ES-I3 (cell line): Measurements from ENCODE around the gene IL18BP.

Experiments
- H3K36me3 ChIP-seq: 2 replicates; pipeline ENCODE4 v1.6.1; 2013; ENCODE audit warnings: mild to moderate bottlenecking, low read length, control low read depth, moderate library complexity; ENCODE audit not compliant: insufficient read depth
- H3K4me1 ChIP-seq: 2 replicates; pipeline ENCODE4 v1.6.1; 2013; ENCODE audit warnings: mild to moderate bottlenecking, control low read depth, low read length; ENCODE audit not compliant: insufficient read depth
- H3K9ac ChIP-seq: 2 replicates; pipeline ENCODE4 v1.6.1; 2013; ENCODE audit warnings: low read depth, mild to moderate bottlenecking, low read length, moderate library complexity
- H3K9me3 ChIP-seq: 2 replicates; pipeline ENCODE4 v1.6.1; 2013; ENCODE audit warnings: mild to moderate bottlenecking, low read length, moderate library complexity; ENCODE audit not compliant: control insufficient read depth, insufficient read depth

The IL18BP gene

DNA sequence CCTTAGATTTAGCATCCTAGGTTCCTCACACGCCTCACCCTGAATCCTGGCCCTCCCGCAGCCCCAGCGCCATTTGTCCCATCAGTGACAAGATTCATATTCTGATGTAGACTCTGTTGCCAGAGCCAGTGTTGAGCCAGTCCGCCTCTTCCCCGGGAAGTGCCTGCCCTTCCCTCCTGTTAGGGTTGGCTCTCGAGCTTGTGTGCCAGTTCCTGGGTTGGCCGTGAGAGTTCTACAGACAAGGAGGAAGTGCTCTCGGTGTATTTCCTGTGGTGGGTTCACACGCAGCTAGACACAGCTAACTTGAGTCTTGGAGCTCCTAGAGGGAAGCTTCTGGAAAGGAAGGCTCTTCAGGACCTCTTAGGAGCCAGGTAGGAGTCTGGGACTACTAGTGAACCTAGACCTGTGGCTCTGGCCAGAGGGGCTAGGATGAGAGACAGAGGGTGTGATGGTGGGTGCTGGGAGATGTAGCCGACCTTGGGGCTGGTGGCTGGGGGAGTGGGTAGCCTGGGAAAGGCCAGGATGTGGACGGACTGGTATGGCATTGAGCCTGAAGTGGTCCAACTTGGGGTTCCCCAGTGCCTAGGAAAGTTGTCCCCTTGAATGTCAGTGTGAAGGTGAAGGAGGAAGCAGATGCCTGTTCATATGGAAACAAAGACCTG is at the start of gene IL18BP:
Gene IL18BP (plus strand): TSS at position 261 of the 662 bp plus-strand sequence. CDS start 1,076 bp downstream, outside the sequence.
- no peak within 1 kb of the TSS for H3K9ac ChIP-seq
- no peaks in the 10 kb centered on the region for H3K4me1 ChIP-seq
- H3K36me3 ChIP-seq, result peaks cover 10% of the 10 kb centered on the region; the same call in 1 of the 2 replicates
- H3K9me3 ChIP-seq, result no peaks in the 10 kb centered on the region

DNA sequence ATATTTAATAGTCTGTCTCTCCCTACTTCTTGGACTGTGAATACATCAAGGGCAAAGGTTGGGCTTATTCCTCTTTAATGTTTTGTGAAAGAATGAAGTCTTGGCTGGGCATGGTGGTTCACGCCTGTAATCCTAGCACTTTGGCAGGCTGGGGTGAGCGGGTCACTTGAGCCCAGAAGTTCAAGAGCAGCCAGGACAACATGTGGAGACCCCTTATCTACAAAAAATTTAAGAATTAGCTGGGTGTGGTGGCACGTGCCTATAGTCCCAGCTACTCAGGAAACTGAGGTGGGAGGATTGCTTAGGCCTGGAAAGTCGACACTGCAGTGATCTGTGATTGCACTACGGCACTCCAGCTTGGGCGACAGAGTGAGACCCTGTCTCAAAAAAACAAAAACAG is 49.7 kb upstream of the IL18BP start:
- H3K4me1 ChIP-seq, result no peaks in the 10 kb centered on the region
- H3K9ac ChIP-seq, result no peak overlapping the region

DNA sequence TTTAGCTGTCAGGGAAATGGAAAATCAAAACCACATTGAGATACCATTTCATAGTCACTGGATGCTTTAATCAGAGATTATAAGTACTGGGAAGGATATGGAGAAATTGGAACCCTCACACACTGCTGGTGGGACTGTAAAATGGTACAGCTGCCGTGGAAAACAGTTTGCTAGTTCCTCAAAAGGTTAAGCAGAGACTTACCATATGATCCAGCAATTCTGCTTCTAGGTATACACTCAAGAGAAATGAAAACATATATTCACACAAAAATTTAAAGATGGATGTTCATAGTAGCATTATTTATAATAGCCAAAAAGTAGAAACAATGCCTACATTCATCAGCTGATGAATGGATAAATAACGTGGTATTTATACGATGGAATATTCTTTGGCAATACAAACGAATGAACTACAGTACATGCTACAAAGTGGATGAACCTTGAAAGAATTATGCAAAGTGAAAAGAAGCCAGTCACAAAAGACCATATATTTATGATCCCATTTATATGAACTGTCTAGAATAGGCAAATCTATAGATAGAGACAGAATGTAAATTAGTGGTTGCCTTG is 46.9 kb upstream of the IL18BP start:
- Histone ChIP-seq H3K4me1 (no peaks in the 10 kb centered on the region), H3K9ac (no peak overlapping the region), H3K9me3 (no peaks in the 10 kb centered on the region), H3K36me3 (no peaks in the 10 kb centered on the region)

More for the DNA sequence above, 49.7 kb upstream of the IL18BP start:
- no peaks in the 10 kb centered on the region for H3K9me3 ChIP-seq
- no peaks in the 10 kb centered on the region for H3K36me3 ChIP-seq

DNA sequence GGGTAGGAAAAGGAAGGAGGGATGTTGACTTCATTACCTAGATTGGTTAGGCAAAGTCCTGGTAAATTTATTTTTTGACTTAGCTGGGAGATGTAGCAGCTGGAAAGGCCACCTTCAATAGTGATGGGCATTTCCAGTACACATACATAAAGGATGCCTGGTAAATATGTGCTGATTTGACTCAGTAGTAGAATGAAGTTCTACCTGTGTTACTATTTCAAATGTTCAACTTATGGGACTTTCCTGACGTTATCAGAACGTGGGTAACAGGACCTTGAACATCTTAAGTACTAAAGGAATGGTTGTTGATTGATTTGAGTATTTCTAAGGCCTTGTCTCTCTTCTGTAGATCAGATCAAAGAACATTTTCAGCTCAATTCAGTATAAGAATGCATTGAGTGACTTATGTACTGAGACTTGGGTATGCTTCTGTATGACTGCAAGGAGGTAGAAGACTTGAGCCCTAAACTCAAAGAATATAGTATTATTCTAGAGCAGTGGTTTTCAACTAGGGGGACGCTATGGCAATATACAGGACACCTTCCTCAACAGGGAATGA is 42.7 kb upstream of the IL18BP start:
- no peaks in the 10 kb centered on the region for H3K9me3 ChIP-seq
- no peak overlapping the region for H3K9ac ChIP-seq
- H3K4me1 ChIP-seq, result no peaks in the 10 kb centered on the region
- no peaks in the 10 kb centered on the region for H3K36me3 ChIP-seq

DNA sequence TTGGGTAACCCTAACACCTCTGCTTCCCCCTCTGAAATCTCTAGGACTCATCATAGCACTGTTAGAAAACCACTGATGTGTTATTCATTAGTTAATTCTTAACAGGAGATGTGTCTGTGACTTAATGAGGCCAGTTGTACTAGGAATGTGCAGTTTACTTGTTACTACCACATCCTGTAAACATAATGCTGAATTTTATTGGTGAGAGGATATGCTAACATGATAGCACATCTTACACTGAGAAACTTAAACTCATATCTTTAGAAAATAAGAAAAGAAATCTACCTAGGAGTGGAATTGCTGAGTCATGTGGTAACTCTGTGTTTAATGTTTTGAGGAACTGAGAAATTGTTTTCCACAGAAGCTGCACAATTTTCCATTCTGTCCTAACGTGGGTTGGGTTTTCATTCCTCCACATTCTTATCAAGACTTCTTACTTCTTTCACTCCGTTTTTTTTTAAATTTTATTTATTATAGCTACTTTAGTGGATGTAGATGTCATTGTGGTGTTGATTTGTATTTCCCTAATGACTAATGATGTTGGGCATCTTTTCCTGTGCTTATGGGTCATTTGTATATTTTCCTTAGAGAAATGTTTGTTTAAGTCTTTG is 36.2 kb upstream of the IL18BP start:
- Histone ChIP-seq H3K9me3 (no peaks in the 10 kb centered on the region), H3K36me3 (no peaks in the 10 kb centered on the region), H3K4me1 (no peaks in the 10 kb centered on the region), H3K9ac (no peak overlapping the region)

DNA sequence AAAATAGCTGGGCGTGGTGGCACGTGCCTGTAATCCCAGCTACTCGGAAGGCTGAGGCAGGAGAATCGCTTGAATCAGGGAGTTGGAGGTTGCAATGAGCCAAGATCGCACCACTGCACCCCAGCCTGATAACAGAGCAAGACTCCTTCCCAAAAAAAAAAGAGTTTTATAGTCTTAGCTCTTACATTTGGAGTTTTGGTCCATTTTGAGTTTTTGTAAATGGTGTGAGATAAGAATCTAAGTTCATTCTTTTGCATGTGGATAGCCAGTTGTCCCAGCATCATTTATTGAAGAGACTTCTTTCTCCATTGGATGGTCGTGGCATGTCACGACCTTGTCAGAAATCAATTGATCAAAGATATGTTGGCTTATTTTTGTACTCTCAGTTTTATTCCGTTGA is 35.2 kb upstream of the IL18BP start:
- no peaks in the 10 kb centered on the region for H3K36me3 ChIP-seq

DNA sequence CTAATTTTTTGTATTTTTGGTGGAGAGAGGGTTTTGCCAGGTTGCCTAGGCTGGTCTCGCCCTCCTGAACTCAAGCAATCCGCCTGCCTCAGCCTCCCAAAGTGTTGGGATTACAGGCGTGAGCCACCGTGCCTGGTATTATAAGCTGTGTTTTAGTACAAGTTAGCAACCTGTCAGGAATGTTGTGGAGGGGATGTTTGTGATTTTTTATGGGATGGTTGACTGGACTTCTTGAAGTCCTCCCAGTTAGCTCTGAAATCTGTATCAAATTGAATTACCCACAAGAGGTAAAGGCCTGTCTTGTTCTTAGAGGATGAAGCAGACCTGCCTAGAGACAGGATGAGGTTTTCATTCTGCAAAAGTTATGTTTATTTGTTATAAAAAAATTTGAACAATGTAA is 34.1 kb upstream of the IL18BP start:
- Histone ChIP-seq H3K36me3 (no peaks in the 10 kb centered on the region), H3K4me1 (no peaks in the 10 kb centered on the region), H3K9ac (no peak overlapping the region), H3K9me3 (no peaks in the 10 kb centered on the region)

More for the DNA sequence above, 35.2 kb upstream of the IL18BP start:
- Histone ChIP-seq H3K4me1 (no peaks in the 10 kb centered on the region), H3K9me3 (no peaks in the 10 kb centered on the region), H3K9ac (no peak overlapping the region)

DNA sequence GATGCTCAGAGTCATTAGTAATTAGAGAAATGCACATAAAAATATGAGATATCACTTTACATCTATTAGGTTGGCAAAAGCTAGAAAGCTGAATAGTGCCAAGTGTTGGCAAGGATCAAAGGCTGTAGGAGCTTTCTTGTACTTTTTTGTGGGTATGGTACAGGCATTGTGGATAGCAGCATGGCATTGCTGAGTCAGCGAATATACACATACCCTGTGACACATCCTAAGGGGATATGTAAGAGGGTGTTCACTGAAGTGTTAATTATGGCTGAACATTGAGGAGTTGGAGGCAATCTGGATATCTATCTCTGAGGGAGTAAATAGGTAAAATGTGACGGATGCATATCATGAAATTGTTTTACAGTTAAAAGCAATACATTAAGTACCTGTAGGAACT is 27.0 kb upstream of the IL18BP start:
- Histone ChIP-seq H3K9ac (no peak overlapping the region), H3K9me3 (no peaks in the 10 kb centered on the region), H3K36me3 (peaks cover 2% of the 10 kb centered on the region; the same call in 1 of the 2 replicates), H3K4me1 (no peaks in the 10 kb centered on the region)

DNA sequence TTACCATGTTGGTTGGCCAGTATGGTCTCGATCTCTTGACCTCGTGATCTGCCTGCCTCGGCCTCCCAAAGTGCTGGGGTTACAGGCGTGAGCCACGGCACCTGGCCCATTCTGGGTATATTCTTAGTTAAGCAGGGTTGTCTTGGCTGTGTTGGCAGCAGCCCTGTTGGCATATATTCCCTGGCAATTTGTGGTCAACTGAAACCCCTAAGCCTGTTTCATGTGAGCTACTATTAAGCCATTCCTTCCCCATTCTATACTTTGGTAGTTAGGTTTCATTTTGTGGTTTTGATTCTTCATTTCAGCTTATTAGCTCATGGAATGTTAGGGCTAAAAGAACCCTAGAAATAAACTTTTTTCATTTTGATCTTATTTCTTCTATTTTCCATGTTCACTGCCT is 22.2 kb upstream of the IL18BP start:
- Histone ChIP-seq H3K4me1 (no peaks in the 10 kb centered on the region), H3K9ac (no peak overlapping the region)

DNA sequence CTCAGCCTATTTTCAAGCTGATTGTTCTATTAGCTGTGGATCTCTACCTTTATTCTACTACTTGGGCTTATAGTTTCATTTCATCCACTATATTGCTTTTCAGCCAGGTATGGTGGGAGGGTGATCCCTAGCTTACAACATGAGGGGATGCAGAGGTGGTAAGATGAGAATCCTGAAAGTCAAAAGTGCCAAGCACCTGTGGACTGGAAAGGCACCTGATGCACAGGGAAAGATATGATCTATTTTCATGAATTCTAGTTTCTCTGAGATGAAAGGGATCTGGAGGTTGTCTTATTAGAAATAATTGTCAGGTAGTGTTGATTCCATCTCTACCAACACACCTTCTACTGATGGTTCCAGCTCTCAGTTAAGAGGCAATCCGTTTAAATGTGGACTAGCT is 21.6 kb upstream of the IL18BP start:
- no peaks in the 10 kb centered on the region for H3K4me1 ChIP-seq
- H3K9ac ChIP-seq, result no peak overlapping the region
- H3K9me3 ChIP-seq, result no peaks in the 10 kb centered on the region
- H3K36me3 ChIP-seq, result peaks cover 2% of the 10 kb centered on the region

More for the DNA sequence above, 22.2 kb upstream of the IL18BP start:
- Histone ChIP-seq H3K9me3 (no peaks in the 10 kb centered on the region), H3K36me3 (peaks cover 2% of the 10 kb centered on the region)

DNA sequence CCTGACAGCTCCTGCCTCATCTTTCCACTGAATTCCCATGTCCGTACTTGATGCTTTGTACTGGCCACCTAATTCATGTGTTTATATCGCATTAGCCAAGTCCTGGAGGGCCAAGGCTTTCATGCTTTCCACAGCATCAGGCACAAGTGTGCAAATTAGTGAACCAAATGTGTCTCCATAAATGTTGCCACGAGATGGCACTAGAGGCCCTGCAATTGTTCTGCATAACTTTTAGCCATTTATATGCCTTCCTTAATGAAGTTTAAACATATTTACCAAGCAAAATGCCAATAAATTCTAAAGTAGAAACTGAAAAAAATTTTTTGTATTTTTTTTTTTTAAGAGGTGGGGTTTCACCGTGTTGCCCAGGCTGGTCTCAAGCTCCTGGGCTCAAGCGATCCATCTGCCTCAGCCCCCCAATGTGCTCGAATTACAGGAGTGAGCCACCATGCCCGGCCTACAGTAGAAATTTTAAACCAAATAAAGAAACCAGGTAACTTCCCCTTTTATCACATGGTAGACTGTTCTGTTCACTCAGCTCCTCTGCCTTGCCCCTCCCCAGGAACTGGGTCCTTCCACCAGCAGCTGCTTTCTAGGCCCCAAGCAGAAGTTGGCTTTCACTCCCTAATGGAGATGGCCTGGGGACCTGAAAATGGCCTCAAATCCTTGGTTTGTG is 20.8 kb upstream of the IL18BP start:
- peaks cover 2% of the 10 kb centered on the region for H3K36me3 ChIP-seq
- no peaks in the 10 kb centered on the region for H3K9me3 ChIP-seq
- no peaks in the 10 kb centered on the region for H3K4me1 ChIP-seq
- no peak overlapping the region for H3K9ac ChIP-seq

DNA sequence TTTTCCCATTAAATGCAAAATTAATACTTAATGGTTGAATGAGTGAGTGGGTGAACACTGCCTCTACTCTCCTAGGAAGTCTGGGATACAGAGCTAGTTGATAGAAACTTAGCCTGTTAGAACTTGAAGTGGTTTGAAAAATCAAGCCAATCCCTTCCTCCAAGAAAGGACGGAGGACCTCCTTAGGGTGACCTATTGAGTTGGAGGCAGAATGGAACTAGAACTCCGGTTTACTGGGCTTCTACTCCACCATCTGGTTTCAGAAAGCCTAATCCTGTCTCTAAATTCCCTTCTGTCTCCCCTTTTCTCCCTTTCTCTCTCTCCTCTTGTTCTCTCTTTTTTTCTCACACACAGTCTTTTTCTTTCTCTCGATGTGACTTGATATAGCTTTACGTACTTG is 19.6 kb upstream of the IL18BP start:
- H3K36me3 ChIP-seq, result peaks cover 8% of the 10 kb centered on the region
- no peaks in the 10 kb centered on the region for H3K4me1 ChIP-seq
- H3K9ac ChIP-seq, result no peak overlapping the region

DNA sequence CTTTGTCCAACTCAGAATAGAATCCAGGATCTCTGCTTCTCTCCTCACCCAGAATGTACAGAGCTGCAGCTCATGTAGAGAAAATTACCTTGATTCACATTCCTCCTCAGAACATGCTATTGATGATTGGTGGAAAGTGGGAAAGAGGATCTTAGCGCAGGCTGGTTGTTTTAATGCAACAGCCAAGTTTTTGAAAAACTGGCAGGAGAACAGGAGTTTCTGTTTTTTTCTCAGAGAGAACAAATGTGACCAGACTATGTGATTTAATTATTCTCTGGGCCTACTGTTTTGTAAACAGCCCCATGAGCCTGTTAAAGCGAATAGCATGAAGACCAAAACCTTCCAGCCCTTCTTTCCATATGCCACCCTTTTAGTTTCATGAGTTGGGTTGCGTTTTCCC is 19.1 kb upstream of the IL18BP start:
- Histone ChIP-seq H3K4me1 (no peaks in the 10 kb centered on the region), H3K36me3 (peaks cover 8% of the 10 kb centered on the region), H3K9me3 (no peaks in the 10 kb centered on the region), H3K9ac (no peak overlapping the region)

More for the DNA sequence above, 19.6 kb upstream of the IL18BP start:
- H3K9me3 ChIP-seq, result no peaks in the 10 kb centered on the region

DNA sequence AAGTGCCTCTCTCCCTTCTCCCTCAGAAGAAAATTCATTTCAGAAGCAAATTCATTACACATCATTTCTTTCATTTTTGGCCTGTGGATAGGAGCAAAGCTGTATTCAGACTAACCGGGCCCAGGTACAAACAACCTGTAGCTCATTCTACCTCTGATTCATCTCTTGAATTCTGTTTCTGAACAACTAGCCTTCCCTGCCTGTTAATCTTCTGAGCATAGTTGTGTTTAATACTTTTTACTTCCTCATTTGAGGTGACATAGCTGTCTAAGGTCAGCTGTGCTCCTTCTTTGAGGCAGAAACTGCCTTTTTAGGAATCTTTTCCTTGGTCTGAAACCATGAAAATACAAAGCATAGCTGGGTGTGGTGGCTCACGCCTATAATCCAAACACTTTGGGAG is 12.6 kb upstream of the IL18BP start:
- Histone ChIP-seq H3K36me3 (peaks cover 13% of the 10 kb centered on the region; the same call in 1 of the 2 replicates), H3K4me1 (no peaks in the 10 kb centered on the region), H3K9me3 (no peaks in the 10 kb centered on the region), H3K9ac (no peak overlapping the region)
